Heart right ventricle (tissue), 16 donors: ENCODE data around the gene PTPRD. TPM values are rescaled to one million over a fixed set of nuclear protein-coding genes. Genes with fewer than 3 reads are reported as not detected.
A peak's percentile ranks its signal among the peaks of the same experiment; 100 is the strongest.

Source experiments
- ATAC-seq, 8 donors: fragments of 200-7000 bp; cut with Tn5 transposase; one replicate each; pipeline ENCODE4 v1.9.1; 2020; ENCODE audit warnings: mild to moderate bottlenecking in 8 of 8, moderate library complexity in 8 of 8, moderate number of reproducible peaks in 1 of 8
- DNase-seq, 2 donors: peaks; one replicate each; pipeline ENCODE4 v3.0.0-alpha.2; 2020
- H3K27ac ChIP-seq, 10 donors: fragments of 200-600 bp; sonication (generic) in 2 of 10; one replicate each; pipeline versions ENCODE4 v1.5.0 to v1.8.0; 2020 to 2022; ENCODE audit warnings: mild to moderate bottlenecking in 3 of 10
- H3K27me3 ChIP-seq, 7 donors: fragments of 200-600 bp; one replicate each; pipeline ENCODE4 v1.8.0; 2021 to 2022; ENCODE audit warnings: mild to moderate bottlenecking in 2 of 7
- H3K36me3 ChIP-seq, 9 donors: fragments of 200-600 bp; sonication (generic) in 1 of 9; one replicate each; pipeline versions ENCODE4 v1.5.0 to v1.8.0; 2020 to 2022; ENCODE audit warnings: mild to moderate bottlenecking in 2 of 9
- H3K4me1 ChIP-seq, 9 donors: fragments of 200-600 bp; sonication (generic) in 1 of 9; one replicate each; pipeline versions ENCODE4 v1.5.0 to v1.8.0; 2020 to 2022; ENCODE audit warnings: mild to moderate bottlenecking in 4 of 9
- H3K4me3 ChIP-seq, 10 donors: fragments of 200-600 bp; sonication (generic) in 2 of 10; one replicate each; pipeline versions ENCODE4 v1.5.0 to v1.8.0; 2020 to 2022; ENCODE audit warnings: mild to moderate bottlenecking in 7 of 10, moderate library complexity in 2 of 10
- H3K9me3 ChIP-seq, 11 donors: fragments of 200-600 bp in 10 of 11; sonication (generic) in 2 of 11; one replicate each; pipeline versions ENCODE4 v1.5.0 to v1.8.0; 2013 to 2022; ENCODE audit warnings: mild to moderate bottlenecking in 2 of 11, control low read depth in 1 of 11, moderate library complexity in 1 of 11
- WGBS, 2 donors: extraction: QIAGEN DNeasy Blood & Tissue Kit; methylation state at CpG; one replicate each; pipeline ENCODE4 v1.1.7; 2013; ENCODE audit warnings: inconsistent platforms in 1 of 2; 5-methylcytosine and 5-hydroxymethylcytosine counted together
- intact Hi-C, 10 donors: fragments of 100-400 bp; cut with DNase I; formaldehyde crosslinking; loops; one replicate each; pipeline versions ENCODE4 v1.11.1 to v1.14.2; 2022
- polyA plus RNA-seq, 2 donors: library from polyadenylated mRNA; stranded (reverse); fragments of 200-250 nt; gene quantifications; one replicate each; pipeline ENCODE4 v1.2.3, GENCODE V29; 2013
- total RNA-seq, 10 donors: library from RNA; stranded (reverse); fragmentation: NEBNext Ultra II Directional in 3 of 10; extraction: Animal tissue kit (Norgen Biotek cat#: 25700) in 3 of 10; gene quantifications; one replicate each; pipeline versions ENCODE4 v1.2.1 to v1.2.4, GENCODE V29; 2021 to 2023
- TF ChIP-seq, protein P1 (sequence below), 9 donors: fragments of 200-600 bp; sonication (generic) in 2 of 9; IDR thresholded peaks; one replicate each; pipeline versions ENCODE4 v1.5.0 to v1.8.0; 2021 to 2022; ENCODE audit warnings: antibody characterized with exemption in 9 of 9, mild to moderate bottlenecking in 5 of 9, moderate library complexity in 1 of 9
- donor health status: Arrhythmogenic right ventricular cardiomyopathy.
- donor health status: ischemic (EF 13 %, LVEDD 7.1; RV severe dilation, severe dysfunction).
- donor health status: healthy with polysubstance abuse.
- donor health status: DM: no; HTN: yes; CAD: no.
- donor health status: DM: no; HTN: no; CAD: no.
- donor health status: ischemic (EF 25% LVEDD 6.9; RV normal size, moderate dysfunction).
- donor health status: ischemic (EF 25% LVEDD 5.7; RV mildly dilated, moderate dysfunction).
- donor health status: healthy.
- donor health status: DM: yes; HTN: yes; CAD: no.
- donor health status: Ischemic cardiomyopathy.
- donor health status: ischemic (EF 35%, LVEDD 5.7; RV mildly dilated, moderate dysfunction).
- donor health status: nonischemic (EF 11% LVEDD 7.7; RV severe dilation, severe dysfunction).
- donor health status: DM: yes; HTN: yes; CAD: no.
- donor health status: PGD.
- donor health status: ischemic (EF 29% LVEDD 5.4; RV normal size, mild dysfunction).
- donor health status: nonischemic (EF 23%, LVEDD 6.1; RV moderate dilation, normal function).

The PTPRD gene
- total and polyA plus RNA-seq, 12 donors = 1.4 to 25.2 (median 13.0) TPM

DNA sequence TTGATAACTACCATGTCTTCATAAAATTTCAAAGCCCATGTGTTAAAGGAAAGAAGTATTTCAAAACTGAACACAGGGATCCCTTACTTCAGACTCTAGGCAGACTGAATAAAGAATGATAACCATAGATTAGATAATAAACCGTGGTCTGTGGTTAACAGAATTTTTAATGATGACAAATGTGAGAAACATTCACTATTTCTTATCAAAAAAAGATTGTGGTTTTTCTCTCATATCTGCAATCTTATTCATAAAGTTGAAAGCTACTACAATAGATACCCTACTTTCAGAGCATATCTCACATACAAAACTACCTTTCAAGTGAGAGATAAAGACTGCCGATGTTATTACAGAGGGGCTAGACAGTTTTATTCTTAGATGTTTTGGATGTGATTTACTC lies 1996.4 kb downstream of the PTPRD start:
- Histone ChIP-seq H3K27me3 (no peaks in the 10 kb centered on the region), H3K4me3 (no peak overlapping the region), H3K27ac (no peak overlapping the region), H3K4me1 (peaks cover 0 to 21% (median 13%) of the 10 kb centered on the region in 9 donors), H3K36me3 (no peaks in the 10 kb centered on the region), H3K9me3 (no peaks in the 10 kb centered on the region)
- DNase-seq = no peak
- TF ChIP-seq, protein P1, sequence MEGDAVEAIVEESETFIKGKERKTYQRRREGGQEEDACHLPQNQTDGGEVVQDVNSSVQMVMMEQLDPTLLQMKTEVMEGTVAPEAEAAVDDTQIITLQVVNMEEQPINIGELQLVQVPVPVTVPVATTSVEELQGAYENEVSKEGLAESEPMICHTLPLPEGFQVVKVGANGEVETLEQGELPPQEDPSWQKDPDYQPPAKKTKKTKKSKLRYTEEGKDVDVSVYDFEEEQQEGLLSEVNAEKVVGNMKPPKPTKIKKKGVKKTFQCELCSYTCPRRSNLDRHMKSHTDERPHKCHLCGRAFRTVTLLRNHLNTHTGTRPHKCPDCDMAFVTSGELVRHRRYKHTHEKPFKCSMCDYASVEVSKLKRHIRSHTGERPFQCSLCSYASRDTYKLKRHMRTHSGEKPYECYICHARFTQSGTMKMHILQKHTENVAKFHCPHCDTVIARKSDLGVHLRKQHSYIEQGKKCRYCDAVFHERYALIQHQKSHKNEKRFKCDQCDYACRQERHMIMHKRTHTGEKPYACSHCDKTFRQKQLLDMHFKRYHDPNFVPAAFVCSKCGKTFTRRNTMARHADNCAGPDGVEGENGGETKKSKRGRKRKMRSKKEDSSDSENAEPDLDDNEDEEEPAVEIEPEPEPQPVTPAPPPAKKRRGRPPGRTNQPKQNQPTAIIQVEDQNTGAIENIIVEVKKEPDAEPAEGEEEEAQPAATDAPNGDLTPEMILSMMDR (IDR thresholded peaks at IDR 0.05) = no peak
- 17 to 30% methylated on average over 2 of the region's 2 CpGs for WGBS, 2 donors
- intact Hi-C loops = loop anchor here in 3 of 10 donors (10.0 kb wide), 2 partner anchors 58 to 238 kb away; no protein-coding TSS in a partner anchor
- no peak for ATAC-seq

DNA sequence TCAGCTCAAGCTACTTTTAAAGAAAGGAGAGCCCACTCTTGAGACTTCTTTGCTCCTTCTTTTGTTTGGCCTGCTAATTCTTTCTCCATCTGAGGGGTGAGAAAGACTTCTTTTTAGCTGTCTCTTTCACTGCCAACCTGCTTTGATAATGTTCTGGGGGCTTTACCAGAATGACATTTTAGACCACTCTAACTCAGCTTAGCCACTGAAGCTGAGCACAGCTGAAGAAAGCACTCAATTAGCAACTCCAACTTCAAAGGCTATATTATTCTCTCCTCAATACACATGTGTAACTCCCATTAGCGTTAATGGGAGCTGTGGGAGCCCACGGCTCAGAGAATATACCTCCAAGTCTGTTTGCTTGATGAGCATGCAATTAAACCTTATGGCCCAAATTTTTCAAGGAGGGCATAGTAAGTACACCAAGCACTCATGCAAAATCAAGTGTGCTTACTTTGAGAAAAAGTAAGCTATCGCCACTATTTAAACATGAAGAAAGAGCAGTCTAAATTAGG lies 1997.8 kb downstream of the PTPRD start:
- Histone ChIP-seq H3K4me1 (peaks cover 0 to 21% (median 13%) of the 10 kb centered on the region in 9 donors), H3K27ac (no peak overlapping the region), H3K27me3 (no peaks in the 10 kb centered on the region), H3K4me3 (no peak overlapping the region), H3K9me3 (no peaks in the 10 kb centered on the region), H3K36me3 (no peaks in the 10 kb centered on the region)
- intact Hi-C loops = loop anchor here in 3 of 10 donors (10.0 kb wide), 2 partner anchors 60 to 240 kb away; no protein-coding TSS in a partner anchor
- 90 to 92% methylated on average over 3 of the region's 3 CpGs for WGBS, 2 donors
- ATAC-seq (no peak), DNase-seq (no peak)
- TF ChIP-seq, protein P1 (IDR thresholded peaks at IDR 0.05) = no peak

DNA sequence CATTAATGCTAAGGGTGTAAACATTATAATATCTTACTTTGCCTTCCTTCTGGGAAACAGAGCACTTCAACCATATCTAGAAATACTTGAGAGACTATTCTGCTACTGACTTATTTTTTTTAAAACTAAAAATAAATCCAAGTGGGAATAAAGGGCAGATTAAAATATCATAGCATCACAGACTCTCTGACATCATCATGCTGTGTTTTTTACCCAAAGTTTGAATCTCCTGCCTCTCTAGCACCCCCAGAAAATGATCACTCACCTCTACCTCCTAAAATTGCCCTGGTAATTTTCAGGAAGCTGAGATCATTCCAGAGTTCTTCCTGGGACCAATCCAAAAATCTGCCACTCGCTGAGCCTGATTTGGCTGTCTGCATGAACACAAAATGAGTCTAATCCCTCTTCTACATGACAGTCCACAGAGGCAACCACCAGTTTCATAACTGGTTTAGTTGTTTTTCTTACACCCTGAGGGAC lies 1999.4 kb downstream of the PTPRD start:
- H3K4me3 ChIP-seq = no peak overlapping the region
- no peaks in the 10 kb centered on the region for H3K27me3 ChIP-seq
- WGBS, 2 donors = 16 to 18% methylated on average over 1 of the region's 1 CpG
- H3K9me3 ChIP-seq = no peaks in the 10 kb centered on the region
- H3K36me3 ChIP-seq = no peaks in the 10 kb centered on the region
- H3K27ac ChIP-seq = peak overlapping the region in 6 of 10 donors; percentile 7 to 64 (median 26)
- ATAC-seq (peak; percentile 47 to 89 (median 76)), DNase-seq (peak in 1 of 2 donors; percentile 32)
- intact Hi-C loops = loop anchor here in 3 of 10 donors (10.0 kb wide), 2 partner anchors 61 to 241 kb away; no protein-coding TSS in a partner anchor
- H3K4me1 ChIP-seq = peaks cover 0 to 21% (median 14%) of the 10 kb centered on the region in 9 donors
- TF ChIP-seq, protein P1 (IDR thresholded peaks at IDR 0.05) = no peak

GRCh38 chr9:8611153-8611552 lies 2001.6 kb downstream of the PTPRD start:
- TF ChIP-seq, protein P1 (IDR thresholded peaks at IDR 0.05) = no peak
- Histone ChIP-seq H3K27ac (no peak overlapping the region), H3K9me3 (no peaks in the 10 kb centered on the region), H3K27me3 (no peaks in the 10 kb centered on the region), H3K36me3 (no peaks in the 10 kb centered on the region), H3K4me1 (peaks cover 0 to 21% (median 9%) of the 10 kb centered on the region in 9 donors), H3K4me3 (no peak overlapping the region)
- 85 to 92% methylated on average over 3 of the region's 3 CpGs for WGBS, 2 donors
- intact Hi-C loops = loop anchor here in 3 of 10 donors (10.0 kb wide), 2 partner anchors 64 to 244 kb away; no protein-coding TSS in a partner anchor
- no peak for ATAC-seq
- DNase-seq = no peak
